Ascending aorta (tissue), 2 donors: Measurements from ENCODE around the gene ZMIZ1. TPM values are rescaled to one million over a fixed set of nuclear protein-coding genes. Genes with fewer than 3 reads are reported as not detected.

Experiments used
- DNase-seq, 2 donors: peaks; one replicate each; pipeline ENCODE4 v3.0.0-alpha.2; 2019; ENCODE audit warnings: low spot score in 2 of 2
- H3K27ac ChIP-seq, 2 donors: fragments of 200-600 bp; sonication (generic); one replicate each; pipeline ENCODE4 v1.5.1; 2016 to 2017; ENCODE audit warnings: mild to moderate bottlenecking in 1 of 2
- H3K27me3 ChIP-seq: fragments of 200-600 bp; sonication (generic); one replicate; pipeline ENCODE4 v1.5.1; 2017
- H3K36me3 ChIP-seq, 2 donors: fragments of 200-600 bp; sonication (generic); one replicate each; pipeline ENCODE4 v1.5.1; 2016
- H3K4me1 ChIP-seq, 2 donors: fragments of 200-600 bp; sonication (generic); one replicate each; pipeline ENCODE4 v1.5.1; 2016 to 2017; ENCODE audit warnings: mild to moderate bottlenecking in 1 of 2
- H3K4me3 ChIP-seq, 2 donors: fragments of 200-600 bp; sonication (generic); one replicate each; pipeline ENCODE4 v1.5.1; 2016 to 2017; ENCODE audit warnings: mild to moderate bottlenecking in 1 of 2
- H3K9me3 ChIP-seq, 2 donors: fragments of 200-600 bp; sonication (generic); one replicate each; pipeline ENCODE4 v1.5.1; 2016
- CTCF ChIP-seq, 3 experiments: fragments of 200-600 bp in 2 of 3; fragments of 450-650 bp in 1 of 3; sonication (generic) in 2 of 3; IDR thresholded peaks; one replicate each; pipeline ENCODE4 v1.5.1; 2016 to 2019; ENCODE audit warnings: antibody characterized with exemption in 3 of 3, mild to moderate bottlenecking in 1 of 3, moderate library complexity in 1 of 3
- intact Hi-C: fragments of 100-400 bp; cut with DNase I; formaldehyde crosslinking; loops from one replicate; pipeline ENCODE4 v1.15.1; 2023
- total RNA-seq: library from RNA; depleted of rRNA; stranded (reverse); fragments of >200 nt; gene quantifications from one replicate; pipeline ENCODE4 v1.1.0, GENCODE V29; 2016

Gene ZMIZ1
- total RNA-seq, 1 donor from 2014 or later = 96.2 TPM

GRCh38 chr10:79107736-79108264 lies 39.0 kb downstream of the ZMIZ1 start:
- H3K27ac ChIP-seq = no peak overlapping the region
- no peaks in the 10 kb centered on the region for H3K27me3 ChIP-seq
- no peak overlapping the region for H3K4me3 ChIP-seq
- peaks cover 11 to 30% of the 10 kb centered on the region in 2 donors for H3K4me1 ChIP-seq
- intact Hi-C loops = no loop called here
- H3K36me3 ChIP-seq = peaks cover 0 to 8% of the 10 kb centered on the region in 2 donors
- H3K9me3 ChIP-seq = no peaks in the 10 kb centered on the region
- no peak for TF ChIP-seq CTCF (IDR thresholded peaks at IDR 0.05)
- no peak for DNase-seq

DNA sequence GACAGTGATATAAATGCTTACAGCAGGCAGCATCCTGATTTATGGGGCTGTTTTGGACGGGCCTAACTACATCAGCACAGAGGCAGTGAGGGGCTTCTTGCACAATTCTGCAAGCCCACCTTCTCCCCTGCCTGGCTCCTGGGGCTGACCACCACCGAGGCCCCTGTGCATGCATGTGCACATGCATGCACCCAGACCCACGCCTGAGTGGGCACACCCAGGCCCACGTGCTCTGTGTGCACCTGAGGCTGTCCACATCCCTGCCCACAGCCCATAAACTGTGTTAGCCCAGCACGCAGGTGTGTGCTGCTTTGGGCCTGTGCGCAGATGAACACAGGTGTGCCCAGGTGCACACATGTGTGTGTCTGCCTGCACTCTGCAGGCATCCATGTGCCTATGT lies 40.0 kb downstream of the ZMIZ1 start:
- DNase-seq = no peak
- Histone ChIP-seq H3K4me3 (no peak overlapping the region), H3K36me3 (peaks cover 0 to 8% of the 10 kb centered on the region in 2 donors), H3K27me3 (no peaks in the 10 kb centered on the region), H3K27ac (no peak overlapping the region), H3K9me3 (no peaks in the 10 kb centered on the region), H3K4me1 (peaks cover 14 to 30% of the 10 kb centered on the region in 2 donors)
- TF ChIP-seq CTCF (IDR thresholded peaks at IDR 0.05) = no peak
- intact Hi-C loops = no loop called here

DNA sequence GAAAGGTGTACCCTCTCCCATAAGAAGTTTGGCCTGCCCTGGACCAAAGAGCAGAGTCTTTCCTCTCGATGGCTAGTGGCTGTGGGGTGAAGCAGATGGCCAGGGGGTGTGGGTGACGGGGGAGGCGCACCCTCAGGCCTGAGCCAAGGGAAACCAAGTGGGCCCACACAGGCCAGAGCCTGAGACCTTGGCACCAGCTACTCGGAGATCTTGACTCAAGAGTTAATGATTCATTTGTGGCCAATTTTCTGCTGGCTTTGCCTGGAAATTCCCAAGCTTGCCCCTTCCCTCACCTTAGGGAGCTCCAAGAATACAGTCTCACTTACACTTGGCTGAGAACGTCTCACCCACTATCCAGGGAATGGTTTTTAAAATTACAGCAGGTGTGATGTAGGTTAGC lies 42.7 kb downstream of the ZMIZ1 start:
- Histone ChIP-seq H3K4me3 (no peak overlapping the region), H3K27ac (no peak overlapping the region), H3K27me3 (no peaks in the 10 kb centered on the region), H3K36me3 (peaks cover 0 to 8% of the 10 kb centered on the region in 2 donors), H3K4me1 (peaks cover 10 to 28% of the 10 kb centered on the region in 2 donors), H3K9me3 (no peaks in the 10 kb centered on the region)
- no peak for TF ChIP-seq CTCF (IDR thresholded peaks at IDR 0.05)
- intact Hi-C loops = no loop called here
- no peak for DNase-seq

DNA sequence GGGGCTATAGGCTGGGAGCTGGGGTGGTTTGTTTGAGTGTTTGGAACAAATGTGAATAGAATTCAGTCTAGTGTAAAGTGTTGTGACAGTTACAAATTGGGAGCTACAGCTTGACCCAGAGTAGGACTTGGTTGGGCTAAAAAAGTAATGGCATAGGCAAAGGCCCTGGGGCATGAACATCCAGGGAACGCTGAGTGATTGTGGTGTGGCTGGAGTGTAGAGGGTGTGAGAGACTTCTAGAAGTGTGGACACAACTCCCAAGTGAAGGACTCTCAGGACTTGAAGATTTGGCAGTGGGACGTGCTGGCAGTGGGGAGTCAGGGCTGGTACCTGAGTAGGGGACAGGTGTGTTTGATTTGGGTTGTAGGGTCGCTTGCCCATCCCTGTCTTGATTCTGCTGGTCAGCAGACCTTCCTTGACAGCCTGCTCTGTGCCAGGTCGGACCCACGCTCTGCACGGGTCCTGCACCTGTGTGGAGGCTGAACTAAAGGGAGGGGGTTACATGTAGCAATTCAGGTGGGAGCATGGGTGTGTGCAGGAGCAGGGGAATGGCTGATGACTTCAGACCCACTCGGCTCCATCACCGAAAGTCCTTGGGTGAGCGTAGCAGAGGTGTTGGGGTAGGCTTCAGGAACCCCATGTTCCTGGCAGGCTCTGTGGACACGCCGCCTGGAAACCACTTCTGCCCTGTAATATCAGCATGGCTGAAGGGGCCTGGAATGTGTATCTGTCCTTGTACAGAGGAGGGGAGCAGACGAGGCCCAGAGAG lies 43.3 kb downstream of the ZMIZ1 start:
- Histone ChIP-seq H3K36me3 (peaks cover 0 to 8% of the 10 kb centered on the region in 2 donors), H3K27me3 (no peaks in the 10 kb centered on the region), H3K27ac (peak overlapping the region; percentile 63 to 68), H3K9me3 (no peaks in the 10 kb centered on the region), H3K4me3 (no peak overlapping the region), H3K4me1 (peaks cover 10 to 28% of the 10 kb centered on the region in 2 donors)
- no peak for TF ChIP-seq CTCF (IDR thresholded peaks at IDR 0.05)
- intact Hi-C loops = no loop called here
- no peak for DNase-seq

DNA sequence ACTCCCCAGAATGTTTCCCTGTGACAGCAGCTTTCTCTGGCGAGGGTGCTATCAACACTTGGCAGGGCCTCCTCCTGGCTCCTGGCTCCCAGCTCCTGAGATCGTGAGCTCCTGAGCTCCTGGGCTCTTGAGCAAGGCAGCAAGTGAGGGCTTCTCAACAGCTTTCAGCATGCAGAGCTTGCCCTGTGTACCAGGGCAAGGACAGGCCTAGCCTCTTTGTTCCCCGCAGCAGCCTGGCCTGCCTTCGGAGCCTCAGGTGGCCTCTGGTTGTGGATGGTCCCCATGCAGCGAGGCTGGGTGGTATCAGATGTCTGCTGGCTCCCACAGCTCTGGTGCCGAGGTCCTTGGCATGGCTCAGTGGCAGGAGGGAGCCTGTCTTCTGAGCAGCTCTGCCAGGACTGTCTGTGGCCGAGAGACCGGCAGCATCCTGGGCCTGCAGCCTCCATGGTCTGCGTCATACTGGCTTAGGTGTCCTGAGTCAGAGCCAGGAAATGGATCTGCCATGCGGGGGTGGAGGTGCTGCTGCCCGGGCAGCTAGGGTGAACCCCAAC lies 44.2 kb downstream of the ZMIZ1 start:
- Histone ChIP-seq H3K27ac (peak overlapping the region; percentile 63 to 68), H3K9me3 (no peaks in the 10 kb centered on the region), H3K36me3 (peaks cover 0 to 8% of the 10 kb centered on the region in 2 donors), H3K4me1 (peaks cover 10 to 28% of the 10 kb centered on the region in 2 donors), H3K27me3 (no peaks in the 10 kb centered on the region), H3K4me3 (peak overlapping the region in 1 of 2 donors; percentile 3)
- intact Hi-C loops = no loop called here
- DNase-seq = peak in 1 of 2 donors; percentile 76
- no peak for TF ChIP-seq CTCF (IDR thresholded peaks at IDR 0.05)
